Measurements from ENCODE around the gene EMP1.
"Not testable (repeated sequence)": the region's sequence is repeated elsewhere in the genome, so short reads cannot be mapped to it uniquely, and the experiment has no call there.

EMP1 gene

DNA sequence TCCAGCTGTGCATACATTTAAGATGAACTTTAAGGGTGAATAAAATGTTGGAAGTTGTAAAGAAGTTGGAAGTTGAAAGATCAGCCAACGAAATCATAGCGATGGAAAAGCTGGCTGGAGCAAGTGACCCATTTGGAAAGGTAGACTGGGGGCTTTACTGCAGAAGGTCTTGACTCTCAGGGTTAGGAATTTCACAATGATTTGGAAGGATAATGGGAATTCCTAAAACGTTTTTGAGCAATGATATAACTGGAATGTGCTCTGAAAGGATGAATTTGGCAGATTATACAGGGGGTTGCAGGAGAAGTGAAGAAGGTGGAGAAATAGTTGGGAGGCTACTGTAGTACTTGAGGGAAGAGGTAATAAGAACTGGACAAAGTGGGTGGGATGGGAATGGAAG, 27.4 kb downstream of the EMP1 start:
- no peak for DNase-seq

DNA sequence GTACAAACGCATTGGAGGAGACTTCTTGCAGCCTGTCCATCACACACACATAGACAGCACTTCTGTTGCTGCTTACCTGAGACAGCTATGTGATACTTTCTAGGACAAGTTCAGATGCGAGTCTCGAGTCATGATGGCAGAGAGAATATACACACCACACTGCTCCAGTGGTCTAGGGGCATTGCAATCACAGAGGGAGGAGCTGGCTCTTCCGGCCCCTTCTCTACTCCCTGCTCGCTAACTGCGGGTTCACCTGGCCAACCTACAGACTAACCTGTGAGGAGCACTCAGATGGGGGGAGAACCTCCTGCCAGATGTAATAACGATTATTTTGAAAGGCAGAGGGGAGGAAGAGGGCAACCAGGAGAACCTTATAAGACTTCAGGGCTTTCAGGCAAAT, 30.7 kb downstream of the EMP1 start:
- DNase-seq, result no peak

DNA sequence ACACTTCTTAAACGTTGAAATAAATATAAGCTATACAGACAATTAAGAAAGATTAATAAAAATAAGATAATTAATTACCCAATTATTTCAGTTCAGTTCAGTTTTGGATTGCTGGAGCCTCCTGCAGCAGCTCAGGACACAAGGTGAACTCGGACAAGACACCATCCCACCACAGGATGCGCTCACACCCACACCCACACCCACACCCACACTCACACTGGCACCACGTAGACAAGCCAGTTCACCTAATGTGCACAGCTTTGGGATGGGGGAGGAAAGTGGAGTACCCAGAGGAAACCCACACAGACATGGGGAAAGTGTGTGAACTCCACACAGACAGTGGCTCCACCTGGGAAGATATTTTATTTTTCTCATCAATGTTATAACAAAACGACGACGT, 32.1 kb downstream of the EMP1 start:
- DNase-seq, result no peak

DNA sequence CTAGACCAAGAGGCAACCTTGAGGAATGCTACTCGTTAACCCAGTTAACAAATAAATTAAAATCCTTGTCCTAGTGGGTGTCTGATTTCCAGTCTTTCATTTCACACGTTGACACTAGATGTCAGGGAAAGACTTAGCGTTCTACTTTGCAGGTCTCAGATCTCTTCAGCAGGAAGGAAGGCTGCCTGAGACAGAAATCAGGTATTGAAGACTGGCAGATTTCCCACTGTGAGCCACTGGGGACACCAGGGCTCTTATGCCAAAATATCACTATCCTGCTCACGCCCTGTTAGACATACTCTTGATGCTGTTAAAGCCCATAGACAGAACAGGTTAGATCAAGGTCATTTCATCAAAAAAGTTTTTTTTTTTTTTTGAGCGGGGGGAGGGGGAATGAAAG, 33.0 kb downstream of the EMP1 start:
- no peak for DNase-seq

DNA sequence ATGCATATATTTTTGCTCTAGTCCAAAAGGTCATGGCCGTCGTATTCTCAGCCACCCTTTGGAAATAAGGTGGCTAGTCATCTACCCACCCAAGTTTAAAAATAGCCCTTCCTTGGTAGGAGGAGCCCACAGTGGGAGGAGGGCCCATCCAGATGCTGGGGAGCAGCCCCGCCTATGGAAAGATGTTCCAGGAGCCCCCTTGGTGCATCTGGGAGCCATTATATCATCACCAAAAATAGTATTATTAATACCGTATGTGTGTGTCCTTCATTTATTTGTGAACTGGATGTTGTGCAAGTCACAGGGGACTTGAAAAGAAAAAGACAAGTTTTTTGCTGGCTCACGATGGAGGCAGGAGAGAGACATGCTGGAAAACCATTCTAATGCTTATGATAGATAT, 34.0 kb downstream of the EMP1 start:
- no peak for DNase-seq

DNA sequence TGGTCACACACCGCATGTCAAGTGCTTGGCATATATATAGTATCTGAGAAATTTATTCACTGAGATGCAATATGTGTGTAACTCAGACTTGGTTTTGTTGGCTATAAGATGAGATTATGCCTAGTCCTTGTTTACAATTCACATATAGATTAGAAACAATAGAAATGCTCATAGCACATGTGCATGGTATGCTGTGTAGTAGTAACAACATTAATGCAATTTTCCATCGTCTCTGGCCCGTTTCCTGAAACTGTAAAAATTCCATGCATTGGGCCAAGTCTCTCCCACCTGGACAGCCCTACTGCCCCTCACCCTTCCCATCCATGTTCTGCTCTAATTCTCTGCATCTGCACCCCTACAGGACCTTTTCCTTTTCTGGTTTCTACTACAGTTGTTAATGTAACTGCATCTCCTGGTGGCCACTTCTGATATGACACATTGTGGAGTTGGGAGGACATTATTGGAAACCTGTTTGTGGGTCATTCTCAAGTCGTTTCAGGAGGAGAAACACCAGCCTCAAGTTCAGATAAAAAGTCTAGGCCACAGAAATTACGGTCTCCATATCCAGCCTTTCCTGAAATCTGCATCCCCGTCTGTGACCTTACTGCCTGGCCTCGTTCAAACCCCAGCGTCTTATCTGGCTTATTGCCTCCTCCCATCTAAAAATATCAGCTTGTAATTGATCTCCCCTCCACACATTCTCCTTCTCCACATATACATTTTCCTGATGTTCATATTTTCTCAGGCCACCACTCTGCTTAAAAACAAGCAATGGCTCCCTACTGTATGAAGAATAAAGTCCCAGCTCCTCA, 37.5 kb downstream of the EMP1 start:
- no peak for DNase-seq

DNA sequence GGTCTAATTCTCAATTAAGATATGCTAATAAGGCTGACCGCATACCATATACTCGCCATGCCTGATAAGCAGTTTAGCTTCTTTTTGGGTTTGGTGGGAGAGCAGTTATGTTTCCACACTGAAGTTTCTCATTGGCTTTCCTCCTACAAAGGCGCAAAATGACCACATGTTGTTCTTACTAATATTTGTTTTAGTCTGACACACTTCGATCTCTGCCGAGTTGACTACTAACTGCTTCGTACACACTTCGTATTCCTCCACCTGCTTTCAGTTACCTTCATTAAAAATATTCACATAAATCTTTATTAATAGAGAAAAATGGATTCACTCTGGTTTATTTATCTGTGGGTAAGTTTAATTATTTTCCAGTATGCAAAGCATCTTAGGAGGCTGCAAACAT, 41.7 kb downstream of the EMP1 start:
- no peak for DNase-seq

DNA sequence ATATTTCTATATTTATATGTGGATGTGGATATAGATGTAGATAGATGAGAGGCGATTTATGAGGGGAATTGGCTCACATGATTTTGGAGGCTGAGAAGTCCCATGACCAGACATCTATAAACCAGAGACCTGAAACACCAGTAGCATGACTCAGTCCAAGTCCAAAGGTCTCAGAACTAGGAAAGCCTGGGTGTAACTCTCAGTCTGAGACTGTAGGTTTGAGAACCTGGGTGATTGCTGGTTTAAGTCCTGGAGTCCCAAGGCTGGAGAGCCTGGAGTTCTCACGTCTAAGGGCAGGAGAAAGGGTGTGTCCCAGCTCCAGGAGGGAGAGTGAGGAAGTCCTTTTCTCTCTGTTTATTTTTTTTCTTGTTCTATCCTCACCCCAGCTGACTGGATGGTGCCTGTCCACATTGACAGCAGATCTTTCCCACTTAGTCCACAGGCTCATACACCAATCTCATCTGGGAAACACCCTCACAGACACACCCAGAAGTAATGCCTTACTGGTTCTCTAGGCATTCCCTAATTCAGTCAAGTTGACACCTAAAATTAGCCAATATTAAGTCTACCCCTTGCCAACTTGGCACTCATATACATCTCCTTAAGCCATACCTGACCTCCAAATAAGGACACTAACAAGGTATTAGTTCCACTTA, 45.4 kb downstream of the EMP1 start:
- DNase-seq, result no peak

DNA sequence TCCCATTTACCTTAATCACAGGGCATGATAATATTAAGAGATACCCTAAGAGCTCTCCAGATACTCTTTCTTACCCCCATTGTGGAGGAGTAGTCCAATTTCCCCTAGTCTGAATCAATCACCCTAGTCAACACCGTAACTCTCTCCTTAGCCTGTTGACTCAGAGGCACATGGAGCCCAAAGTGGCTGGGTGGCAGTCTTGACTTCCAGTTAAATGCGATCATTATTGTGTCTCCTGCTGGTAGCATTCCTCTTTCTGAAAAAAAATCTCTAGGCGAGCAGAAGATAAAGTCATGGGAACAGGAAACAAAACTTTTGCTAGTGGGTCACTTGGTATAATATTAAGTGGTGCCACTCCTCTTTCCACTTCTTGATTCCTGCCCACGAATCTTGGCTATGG, 46.4 kb downstream of the EMP1 start:
- DNase-seq, result no peak

DNA sequence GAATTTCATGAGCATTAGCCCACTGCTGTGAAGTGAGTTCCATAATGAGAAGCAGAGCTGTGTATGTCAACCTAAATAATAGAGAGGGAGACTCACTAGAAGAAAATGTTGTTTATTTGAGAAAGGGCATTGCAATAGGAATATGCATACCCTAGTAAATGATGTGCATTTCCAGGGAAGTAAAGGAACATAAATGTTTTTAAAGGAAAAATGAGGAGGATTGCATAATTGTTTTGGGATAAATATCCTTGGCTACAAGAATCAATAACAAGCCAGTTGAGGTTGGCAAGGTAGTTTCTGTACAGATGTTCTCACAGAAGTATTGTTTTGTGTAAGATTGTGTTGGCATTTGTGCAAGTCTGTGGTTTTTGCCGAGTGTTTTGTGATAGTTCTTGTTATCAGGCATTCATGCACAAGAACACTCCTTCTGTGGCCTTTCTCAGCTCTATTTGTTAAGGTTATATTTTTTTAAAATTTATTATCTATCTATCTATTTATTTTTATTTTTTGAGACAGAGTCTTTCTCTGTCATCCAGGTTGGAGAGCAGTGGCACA, 47.1 kb downstream of the EMP1 start:
- no peak for DNase-seq

DNA sequence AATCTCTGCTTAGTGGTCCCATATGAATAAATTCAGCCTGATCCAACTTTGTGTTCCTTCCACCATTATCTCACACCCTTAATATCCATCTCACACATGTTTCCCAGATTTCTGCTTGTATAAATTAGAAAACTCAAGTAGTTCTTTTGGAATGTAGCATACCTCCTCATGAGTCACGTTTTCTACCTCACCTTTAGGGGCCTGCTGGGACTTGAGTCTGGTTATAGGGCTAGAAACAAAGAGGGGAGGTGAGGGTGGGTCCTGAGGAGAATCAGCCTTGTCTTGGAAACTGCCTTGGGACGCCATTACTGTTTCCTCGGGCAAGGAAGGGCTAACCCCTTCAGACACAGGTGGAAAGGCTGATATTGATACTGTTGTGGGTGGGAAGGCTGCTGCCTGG, 51.1 kb downstream of the EMP1 start:
- DNase-seq, result no peak

DNA sequence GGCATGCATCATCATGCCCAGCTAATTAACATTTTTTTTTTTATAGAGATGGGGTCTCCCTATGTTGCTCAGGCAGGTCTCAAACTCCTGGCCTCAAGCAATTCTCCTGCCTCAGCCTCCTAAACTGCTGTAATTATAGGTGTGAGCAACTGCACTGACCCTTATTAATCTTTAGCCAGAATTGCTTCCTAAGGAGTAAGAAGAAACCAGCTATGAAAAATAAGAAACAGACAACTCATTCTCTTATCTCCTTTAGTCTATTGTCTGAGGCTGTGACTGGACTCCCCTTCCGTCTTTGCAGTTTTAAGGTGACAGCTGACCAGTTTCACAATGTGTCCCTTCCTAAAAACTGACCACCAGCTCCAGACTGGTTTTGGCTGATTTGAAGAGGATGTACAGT, 52.4 kb downstream of the EMP1 start:
- DNase-seq, result no peak

DNA sequence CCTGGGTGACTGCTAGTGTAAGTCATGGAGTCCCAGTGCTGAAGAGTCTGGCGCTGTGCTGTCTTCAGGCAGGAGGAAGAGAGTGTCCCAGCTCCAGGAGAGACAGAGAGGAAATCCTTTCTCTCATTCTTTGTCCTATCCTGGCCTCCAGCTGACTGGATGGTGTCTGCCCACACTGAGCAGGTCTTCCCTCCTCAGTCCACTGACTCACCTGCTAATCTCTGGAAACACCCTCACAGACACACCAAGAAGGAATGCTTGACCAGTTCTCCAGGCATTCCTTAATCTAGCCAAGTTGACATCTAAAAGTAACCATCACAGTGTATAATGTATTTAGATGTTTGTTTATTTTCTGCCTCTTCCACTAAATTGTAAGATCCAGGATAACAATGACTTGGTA, 53.9 kb downstream of the EMP1 start:
- no peak for DNase-seq

DNA sequence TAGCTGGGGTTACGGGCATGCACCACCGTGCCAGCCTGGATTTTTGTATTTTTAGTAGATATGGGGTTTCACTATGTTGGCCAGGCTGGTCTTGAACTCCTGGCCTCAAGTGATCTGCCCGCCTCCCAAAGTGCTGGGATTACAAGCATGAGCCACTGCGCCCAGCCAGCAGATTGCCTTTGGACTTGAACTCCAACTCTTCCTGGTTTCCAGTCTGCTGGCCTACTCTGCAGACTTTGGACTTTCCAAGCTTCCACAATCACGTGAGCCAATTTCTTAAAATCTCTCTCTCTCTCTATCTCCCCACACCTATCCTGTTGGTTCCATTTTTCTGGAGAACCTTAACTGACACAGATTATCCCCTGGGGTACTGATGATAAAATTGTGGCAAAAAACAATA, 55.0 kb downstream of the EMP1 start:
- DNase-seq, result no peak

DNA sequence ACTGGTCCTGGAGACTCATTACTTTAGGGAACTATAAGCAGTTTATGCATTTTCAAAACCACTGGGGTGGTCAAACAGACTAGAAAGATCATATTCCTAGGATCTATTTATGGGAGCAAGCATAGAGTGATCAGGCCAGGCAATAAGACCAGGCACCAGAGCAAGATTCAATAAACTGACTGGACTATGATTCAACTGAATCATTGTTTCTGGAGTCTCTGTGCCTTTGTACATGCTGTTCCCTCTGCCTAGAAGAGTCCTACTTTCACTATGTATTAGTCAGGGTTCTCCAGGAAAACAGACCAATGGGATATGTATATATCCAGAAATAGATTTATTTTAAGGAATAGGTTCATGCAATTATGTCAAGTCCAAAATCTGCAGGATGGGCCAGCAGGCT, 55.5 kb downstream of the EMP1 start:
- DNase-seq, result no peak

DNA sequence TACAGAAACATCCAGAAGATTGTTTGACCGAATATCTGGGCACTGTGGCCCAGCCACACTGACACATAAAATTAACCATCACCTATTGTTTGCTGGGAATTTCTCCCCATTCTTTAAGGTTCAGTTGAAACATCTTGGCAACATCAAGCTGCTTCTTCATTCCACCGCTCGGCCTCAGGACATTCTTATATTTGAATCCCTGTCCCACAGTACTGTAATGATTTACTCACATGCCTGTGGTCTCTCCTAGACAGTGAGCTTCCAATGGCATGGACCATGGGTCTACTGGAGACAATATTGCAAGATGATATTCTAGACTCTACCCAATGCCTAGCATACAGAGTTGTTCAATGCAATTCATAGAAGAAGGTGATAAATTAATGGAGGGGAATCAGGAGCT, 56.1 kb downstream of the EMP1 start:
- no peak for DNase-seq

DNA sequence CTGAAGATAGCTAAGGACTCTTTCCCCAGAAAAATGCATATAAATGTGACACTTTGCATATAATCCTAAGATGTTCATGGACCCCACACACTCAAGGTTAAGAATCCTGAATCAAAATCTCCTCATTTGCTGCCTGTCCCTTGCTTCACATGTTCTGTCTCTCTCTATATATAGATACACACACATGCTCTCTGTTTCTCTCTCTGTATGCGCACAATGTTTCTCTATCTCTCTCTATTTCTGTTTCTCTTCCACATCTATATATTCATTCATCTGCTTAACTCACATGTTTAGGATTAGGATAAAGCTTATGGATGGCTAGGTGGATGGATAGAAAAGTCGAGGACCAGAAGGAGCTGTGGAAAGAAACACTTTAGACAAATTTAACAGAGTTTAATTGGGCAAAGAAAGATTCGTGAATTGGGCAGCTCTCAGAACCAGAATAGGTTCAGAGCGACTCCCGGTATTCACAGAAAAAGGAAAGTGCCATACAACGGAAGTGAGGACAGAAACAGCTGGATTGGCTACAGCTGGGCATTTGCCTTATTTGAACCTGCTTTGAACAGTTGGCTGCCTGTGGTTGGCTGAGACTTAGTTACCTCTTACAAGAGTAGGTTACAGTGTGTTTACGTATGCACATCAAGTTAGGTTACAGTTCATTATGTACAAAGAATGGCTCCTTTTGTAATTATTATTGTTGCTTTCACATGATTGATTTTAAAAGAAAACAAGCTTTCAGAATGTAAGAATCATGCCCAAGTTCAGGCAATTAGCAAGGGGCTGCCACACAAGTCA, 57.6 kb downstream of the EMP1 start:
- DNase-seq, result no peak

DNA sequence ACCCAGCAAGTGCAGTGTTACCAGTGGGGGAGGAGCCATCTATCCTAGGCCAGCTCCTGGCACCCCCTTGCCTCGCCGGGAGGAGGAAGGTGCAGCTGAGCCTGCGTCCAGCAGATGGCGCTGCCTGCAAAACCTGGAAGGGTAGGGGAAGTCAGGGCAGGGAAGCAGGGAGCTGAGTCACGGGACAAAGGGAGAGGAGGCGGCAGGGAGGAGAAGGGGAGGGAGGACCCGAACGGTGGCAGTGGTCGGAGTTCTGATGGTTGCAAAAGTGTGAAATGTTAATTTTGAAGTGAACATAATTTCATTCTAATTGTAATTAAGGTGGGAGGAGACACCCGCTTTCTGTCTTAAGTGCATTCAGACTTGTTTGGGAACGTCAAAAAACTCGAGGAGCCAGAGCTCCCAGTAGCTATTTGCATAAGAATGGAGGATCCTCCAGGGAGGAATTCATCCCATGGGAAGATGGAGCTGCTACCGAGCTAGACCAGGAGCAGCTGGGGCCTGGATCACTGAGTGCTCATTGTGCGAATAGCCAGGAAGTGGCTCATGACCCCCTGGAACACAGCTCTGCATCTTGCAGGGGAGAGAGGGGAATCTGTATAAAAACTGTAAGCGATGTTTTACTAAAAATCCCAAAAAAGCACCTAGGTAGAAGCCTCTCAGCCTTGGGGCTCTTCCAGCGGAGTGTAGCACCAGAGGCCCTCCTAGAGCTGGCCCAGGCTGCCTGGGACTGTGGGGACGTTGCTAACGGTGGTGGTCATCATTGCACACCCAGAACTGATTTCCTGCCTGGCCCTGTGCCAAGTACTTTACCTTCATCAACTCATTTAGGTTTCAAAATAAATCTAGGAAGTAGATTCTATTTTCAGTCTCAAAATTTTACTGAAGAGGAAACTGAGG, 59.5 kb downstream of the EMP1 start:
- DNase-seq, result peak; percentile 21

DNA sequence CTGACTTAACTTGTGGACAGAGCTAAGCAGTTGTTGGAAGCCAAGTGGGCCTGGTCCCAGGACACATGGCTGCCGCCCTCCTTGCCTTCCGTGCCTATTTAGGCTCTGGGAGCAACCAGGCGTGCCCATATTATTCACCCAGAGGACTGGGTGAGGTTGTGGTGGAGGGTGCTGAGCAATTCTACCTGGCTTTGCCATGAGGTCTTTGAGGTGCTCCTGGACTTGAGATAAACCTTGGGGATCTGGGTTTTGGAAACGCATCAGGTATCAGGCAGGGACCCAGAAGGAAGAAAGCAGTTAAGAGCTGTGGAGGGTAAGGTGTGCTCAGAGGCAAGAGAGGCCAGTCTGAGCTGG, 60.1 kb downstream of the EMP1 start:
- no peak for DNase-seq

DNA sequence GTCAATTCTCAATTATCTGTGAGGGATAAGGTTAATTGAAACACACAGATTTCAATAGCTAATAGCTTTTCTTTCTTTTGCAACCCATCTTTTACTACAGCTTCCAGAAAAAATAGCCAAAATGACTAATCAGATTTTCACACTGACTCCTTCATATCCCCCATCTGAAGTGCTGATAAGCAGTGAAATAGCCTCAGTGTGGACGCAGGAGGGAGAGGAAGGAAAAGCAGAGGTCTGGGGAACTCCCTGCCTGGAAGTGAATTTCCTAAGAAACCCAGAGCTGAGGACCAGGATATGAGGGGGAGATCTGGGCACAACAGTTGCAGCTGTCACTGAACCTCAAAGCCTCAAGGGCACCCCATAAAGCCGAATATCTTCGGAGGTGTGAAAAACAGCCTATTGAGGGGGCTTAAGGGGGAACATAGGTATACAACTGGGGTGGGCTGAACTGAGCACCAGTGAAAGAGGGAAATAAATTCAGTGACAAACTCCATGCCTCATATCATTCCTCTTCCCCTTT, 60.9 kb downstream of the EMP1 start:
- DNase-seq, result no peak

DNA sequence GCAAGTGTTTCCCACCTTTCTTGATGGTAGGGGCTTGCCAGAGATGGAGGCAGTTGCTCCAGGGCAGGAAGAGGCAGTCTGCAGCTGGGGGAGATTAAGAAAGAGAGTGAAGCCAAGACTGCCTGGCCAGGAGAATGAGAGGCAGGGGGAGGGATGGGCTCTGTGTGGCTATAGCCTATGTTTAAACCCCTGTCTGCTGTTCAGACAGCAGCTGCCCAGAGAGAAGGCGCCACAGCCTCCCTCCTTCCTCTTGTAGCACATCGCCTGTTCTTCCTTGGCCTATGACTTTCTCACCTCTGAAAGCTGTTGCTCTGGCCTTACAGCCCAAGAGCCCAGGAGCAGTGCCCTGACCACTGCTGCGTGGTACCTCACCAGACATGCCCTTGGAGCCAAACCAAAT, 61.7 kb downstream of the EMP1 start:
- no peak for DNase-seq

DNA sequence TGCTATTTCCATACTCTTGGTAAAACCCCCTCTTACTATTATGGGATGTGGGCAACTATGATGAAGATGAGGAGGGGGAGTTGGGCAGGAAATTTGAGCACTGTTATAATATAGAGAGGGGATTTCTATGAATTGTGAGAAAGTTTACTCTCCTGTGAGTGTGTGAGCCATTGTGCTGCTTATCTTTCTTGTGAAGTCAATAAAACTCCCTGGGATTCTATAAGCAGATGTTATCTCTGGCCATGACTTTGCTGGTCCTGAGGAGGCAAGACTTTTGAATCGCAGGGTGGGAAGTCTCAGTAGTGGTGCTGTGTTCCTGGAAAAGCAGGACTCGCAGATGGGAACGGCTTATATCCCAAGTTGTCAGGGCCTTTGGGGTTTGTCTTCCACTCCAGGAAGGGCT, 62.2 kb downstream of the EMP1 start:
- DNase-seq, result no peak

DNA sequence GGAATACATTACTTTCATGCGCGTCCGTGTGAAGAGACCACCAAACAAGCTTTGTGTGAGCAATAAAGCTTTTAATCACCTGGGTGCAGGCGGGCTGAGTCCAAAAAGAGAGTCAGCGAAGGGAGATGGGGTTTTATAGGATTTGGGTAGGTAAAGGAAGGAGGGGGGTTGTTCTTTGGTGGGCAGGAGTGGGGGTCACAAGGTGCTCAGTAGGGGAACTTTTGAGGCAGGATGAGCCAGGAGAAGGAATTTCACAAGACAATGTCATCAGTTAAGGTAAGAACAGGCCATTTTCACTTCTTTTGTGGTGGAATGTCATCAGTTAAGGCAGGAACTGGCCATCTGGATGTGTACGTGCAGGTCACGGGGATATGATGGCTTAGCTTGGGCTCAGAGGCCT, 63.1 kb downstream of the EMP1 start:
- not testable (repeated sequence) for DNase-seq
